ENCODE results near the gene OR2L5. TPM values are rescaled to one million over a fixed set of nuclear protein-coding genes. Genes with fewer than 3 reads are reported as not detected.

Gene OR2L5
- polyA plus RNA-seq, 1 donor from 2014 or later = not detected

- peaks cover 0 to 7% (median 4%) of the 10 kb centered on the region in 3 donors for H3K9me3 Mint-ChIP-seq
- no peak overlapping the region for H3K27ac Mint-ChIP-seq
- H3K4me1 Mint-ChIP-seq = no peaks in the 10 kb centered on the region
- H3K36me3 Mint-ChIP-seq = no peaks in the 10 kb centered on the region
- no peaks in the 10 kb centered on the region for H3K27me3 Mint-ChIP-seq
- no peak overlapping the region for H3K4me3 Mint-ChIP-seq
Measured at GRCh38 chr1:248065071-248065470, 51.6 kb downstream of the OR2L5 start.

DNA sequence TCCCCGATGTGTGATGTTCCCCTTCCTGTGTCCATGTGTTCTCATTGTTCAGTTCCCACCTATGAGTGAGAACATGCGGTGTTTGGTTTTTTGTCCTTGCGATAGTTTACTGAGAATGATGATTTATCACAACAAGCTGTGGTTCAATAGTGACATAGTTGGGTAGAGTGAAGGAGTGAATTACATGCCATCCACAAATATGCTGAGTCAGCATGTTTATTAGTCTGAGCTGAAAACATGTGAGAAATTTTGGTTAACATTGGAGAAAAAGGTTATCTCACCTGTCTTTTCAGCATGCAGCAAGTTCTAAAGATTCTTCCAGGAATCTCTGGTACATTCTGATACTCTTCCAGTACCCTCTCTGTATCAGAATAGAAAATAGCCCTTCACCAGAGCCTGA lies 52.1 kb downstream of the OR2L5 start:
- no peaks in the 10 kb centered on the region for H3K4me1 Mint-ChIP-seq
- no peak overlapping the region for H3K27ac Mint-ChIP-seq
- no peaks in the 10 kb centered on the region for H3K36me3 Mint-ChIP-seq
- H3K9me3 Mint-ChIP-seq = peaks cover 0 to 7% (median 4%) of the 10 kb centered on the region in 3 donors
- no peak overlapping the region for H3K4me3 Mint-ChIP-seq
- no peaks in the 10 kb centered on the region for H3K27me3 Mint-ChIP-seq

Other genes starting within 250 kb of the OR2L5 start
- gene OR14A16, start 189.5 kb upstream of the OR2L5 start, polyA plus RNA-seq = not detected
- gene OR11L1, start 171.8 kb upstream of the OR2L5 start, polyA plus RNA-seq = not detected
- 0.95 TPM for gene TRIM58, start 156.5 kb upstream of the OR2L5 start, polyA plus RNA-seq
- 0.91 TPM for gene OR2W3, start 118.1 kb upstream of the OR2L5 start, polyA plus RNA-seq
- gene OR2T8, start 93.4 kb upstream of the OR2L5 start, polyA plus RNA-seq = not detected
- not detected for gene OR2AJ1, start 88.8 kb upstream of the OR2L5 start, polyA plus RNA-seq
- not detected for gene OR2L8, start 64.8 kb upstream of the OR2L5 start, polyA plus RNA-seq
- not detected for gene OR2AK2, start 48.4 kb upstream of the OR2L5 start, polyA plus RNA-seq
- not detected for gene OR2L2, start 16.4 kb downstream of the OR2L5 start, polyA plus RNA-seq
- gene OR2L3, start 33.2 kb downstream of the OR2L5 start, polyA plus RNA-seq = not detected
- gene OR2L13, start 81.5 kb downstream of the OR2L5 start, polyA plus RNA-seq = 0.39 TPM
- gene OR2M5, start 131.5 kb downstream of the OR2L5 start, polyA plus RNA-seq = not detected
- gene OR2M2, start 161.2 kb downstream of the OR2L5 start, polyA plus RNA-seq = not detected
- not detected for gene OR2M3, start 183.6 kb downstream of the OR2L5 start, polyA plus RNA-seq
- gene OR2M4, start 217.8 kb downstream of the OR2L5 start, polyA plus RNA-seq = not detected

Measured in IgD-negative memory B cell (primary cell).